ENCODE results near the gene GRID2.
"Not testable (repeated sequence)": the region's sequence is repeated elsewhere in the genome, so short reads cannot be mapped to it uniquely, and the experiment has no call there.

Gene GRID2

DNA sequence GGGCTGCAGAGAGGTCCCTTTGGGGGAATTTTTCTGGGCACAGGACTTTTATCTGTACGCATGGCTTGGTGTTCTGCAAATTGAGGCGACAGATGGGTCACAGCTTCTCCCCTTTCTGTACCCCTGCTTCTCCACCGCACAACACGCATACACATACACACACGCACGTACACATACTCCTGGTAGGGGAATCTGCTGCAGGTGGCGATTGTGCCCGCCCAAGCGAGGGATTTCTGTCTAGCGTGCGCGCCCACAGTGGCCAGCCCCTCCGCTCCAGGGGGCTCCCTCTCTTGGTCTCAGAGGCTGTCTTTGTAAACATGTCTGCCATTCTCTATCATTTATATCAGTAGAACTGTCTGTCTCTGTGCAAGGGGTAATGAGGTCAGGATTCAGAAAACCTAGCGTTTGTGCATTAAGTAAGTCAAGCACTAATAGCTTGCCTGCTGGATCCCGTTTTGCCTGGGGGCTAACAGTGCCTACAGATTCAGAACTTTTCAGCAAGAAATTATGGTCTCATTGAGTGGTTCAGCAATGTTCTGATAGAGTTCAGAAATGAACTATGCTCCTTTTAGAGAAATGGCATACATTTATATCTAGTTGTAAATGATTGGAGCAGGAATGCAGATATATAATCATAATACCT, 2.2 kb downstream of the GRID2 start:
- no peak for DNase-seq

DNA sequence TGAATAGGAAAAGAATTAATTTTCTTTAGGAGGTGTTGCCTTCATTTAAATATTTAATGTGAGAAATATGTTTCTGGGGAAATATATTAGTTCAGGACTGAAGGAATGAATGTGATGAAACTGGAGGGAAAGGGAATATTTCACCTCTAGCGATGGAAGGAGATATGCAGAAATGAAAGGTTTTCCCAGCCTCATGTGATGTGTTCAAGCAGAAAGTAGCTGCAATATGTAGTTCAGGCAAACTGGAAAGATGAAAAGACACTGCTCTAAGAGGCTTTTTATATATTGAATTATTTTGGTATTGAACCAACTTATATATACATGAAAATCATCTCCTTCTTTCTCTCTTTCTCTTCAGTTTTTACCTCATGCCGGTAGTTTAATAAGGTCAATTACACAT, 3.4 kb downstream of the GRID2 start:
- no peak for DNase-seq

DNA sequence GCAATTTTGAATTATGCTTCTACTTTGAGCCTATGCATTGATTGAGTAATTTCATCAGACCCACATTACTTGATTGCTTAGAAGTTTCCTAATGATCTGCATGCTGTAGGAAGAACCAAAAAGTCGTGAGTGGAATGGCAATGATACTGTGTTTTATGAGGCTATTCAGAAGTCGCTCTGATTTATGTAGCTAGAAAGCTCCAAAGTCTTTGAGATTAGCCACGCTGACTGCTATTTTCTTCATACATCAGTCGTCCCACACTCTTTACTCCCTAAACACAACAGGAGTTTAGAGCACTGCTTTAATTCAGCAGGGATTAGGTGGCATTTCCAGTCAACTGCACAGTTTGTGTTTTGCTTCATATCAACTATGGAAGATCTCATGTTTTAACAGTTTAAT, 4.1 kb downstream of the GRID2 start:
- DNase-seq = no peak

DNA sequence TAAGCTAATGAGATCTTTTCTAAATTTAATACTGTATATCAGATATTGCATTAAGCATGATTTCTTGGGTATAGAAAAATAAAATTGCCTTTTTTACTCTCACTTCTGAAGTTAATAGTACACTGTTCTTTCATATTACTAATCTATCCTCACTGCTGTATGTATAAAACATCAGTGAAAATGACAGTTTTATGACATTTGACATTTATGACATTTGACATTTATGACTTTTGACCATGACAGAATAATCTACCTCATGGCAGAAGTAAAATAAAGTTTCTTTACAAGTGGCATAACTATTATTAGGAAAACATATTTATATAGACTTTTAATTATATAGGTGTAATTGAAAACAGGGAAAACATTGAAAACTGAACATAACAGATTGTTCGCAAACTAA, 13.3 kb downstream of the GRID2 start:
- DNase-seq = no peak

DNA sequence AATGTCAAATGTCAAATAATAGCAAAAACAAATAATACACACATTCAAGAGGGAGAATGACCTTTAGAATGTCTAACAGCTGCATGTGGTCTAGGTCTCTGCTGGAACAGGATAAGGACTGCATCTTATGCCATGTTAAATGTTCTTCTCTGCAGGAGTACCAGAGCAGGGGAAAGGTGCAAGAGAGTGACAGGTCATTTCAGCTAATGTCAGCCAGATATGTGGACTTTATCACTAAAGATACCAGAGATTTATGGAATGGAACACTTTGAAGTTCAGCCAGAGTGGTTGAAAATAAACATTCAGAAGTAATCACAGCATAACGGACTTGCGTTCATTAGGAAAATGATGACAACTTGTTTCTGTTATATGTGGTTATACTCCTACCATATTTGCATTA, 24.3 kb downstream of the GRID2 start:
- no peak for DNase-seq

DNA sequence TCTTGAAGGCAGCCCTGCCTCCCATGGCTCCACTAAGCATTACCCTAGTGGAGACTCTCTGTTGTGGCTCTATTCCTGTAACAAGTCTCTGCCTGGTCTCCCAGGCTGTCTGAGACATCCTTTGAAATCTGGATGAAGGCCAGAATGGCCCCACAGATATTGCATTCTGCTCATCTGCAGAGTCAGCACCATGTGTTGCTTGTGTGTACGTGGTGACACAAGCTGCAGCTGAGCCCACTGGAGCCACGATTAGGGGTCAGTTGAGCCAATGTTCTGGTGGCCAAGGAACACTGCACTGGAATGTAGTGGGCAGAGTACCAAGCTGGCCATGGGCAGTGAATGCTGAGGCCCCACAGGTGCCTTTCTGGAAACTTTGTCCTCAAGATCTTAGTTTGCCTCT, 29.2 kb downstream of the GRID2 start:
- DNase-seq = no peak

DNA sequence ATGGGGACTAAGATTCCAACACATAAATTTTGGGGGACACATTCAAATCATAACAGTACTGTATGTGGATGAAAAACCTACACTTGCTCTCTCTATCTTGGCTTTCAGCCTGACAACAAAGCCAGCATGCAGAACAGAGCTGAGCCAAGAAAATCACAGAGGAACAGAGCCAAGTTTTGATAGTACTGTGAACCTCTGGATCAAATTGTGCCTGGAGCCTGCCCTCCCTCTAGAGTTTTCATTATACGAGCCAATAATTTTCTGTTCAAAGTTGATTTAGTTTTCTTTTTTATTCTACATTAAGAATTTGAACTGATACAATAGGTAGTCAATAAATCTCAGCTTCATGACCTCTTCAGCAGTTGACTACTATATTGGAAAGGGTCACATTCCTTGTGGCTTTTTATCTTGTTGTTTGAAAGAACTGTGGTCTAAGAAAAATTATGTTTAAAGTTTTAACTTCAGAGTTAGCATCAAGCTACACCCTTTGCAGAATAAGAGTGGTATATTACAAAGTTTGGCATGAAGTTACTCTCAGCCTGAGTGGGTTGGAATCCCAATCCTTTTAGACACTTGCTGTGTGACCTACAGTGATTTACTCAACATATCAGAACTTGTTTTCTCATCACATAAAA, 31.1 kb downstream of the GRID2 start:
- DNase-seq = peak; percentile 26

DNA sequence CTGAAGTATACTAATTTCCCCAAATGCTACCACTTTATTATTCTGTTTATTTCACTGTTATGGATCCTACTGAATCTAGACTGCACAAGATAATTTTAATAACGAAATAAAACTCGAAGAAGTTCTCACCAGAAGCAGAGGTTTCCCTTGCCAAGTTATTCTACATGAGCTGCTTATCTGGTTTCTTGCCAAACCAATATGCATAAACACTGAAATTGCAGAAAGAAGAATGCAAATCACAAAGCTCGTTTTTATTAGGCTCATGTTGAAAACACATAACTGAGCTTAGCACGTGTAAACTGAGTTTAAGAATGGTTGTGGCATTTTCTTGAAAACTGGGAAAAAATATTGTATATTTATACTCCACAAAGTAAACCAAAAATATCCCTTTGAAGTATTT, 35.9 kb downstream of the GRID2 start:
- DNase-seq = no peak

DNA sequence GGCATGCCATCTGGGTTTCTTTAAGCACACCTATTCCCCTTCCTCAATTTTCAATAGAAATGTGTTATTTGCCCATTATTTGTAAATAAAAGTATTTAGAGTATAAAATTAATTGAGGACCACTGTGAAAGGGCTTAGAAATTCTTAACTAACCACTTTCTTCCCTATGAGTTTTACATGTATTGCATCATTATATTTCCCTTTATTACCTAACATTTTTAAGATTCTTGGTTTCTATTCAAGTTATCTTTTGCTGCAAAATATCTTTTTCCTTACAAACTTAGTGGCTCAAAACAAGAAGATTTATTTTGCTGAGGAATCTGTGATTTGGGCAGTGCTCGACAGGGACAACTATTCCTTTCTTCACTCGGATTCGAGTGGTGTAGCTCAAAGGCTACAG, 40.5 kb downstream of the GRID2 start:
- DNase-seq = no peak

DNA sequence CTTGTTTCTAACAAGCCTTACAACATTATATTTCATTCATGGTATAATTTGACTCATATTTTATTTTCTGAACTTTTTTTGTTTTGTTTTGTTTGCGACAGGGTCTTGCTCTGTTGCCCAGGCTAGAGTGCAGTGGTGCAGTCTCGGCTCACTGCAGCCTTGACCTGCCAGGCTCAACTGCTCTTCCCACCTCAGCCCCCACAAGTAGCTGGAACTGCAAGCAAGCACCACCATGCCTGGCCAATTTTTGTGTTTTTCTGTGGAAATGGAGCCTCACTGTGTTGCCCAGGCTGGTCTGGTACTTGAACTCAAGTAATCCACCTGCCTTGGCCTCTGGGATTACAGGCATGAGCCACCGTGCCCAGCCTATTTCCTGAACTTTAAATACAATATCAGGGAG, 42.5 kb downstream of the GRID2 start:
- no peak for DNase-seq

DNA sequence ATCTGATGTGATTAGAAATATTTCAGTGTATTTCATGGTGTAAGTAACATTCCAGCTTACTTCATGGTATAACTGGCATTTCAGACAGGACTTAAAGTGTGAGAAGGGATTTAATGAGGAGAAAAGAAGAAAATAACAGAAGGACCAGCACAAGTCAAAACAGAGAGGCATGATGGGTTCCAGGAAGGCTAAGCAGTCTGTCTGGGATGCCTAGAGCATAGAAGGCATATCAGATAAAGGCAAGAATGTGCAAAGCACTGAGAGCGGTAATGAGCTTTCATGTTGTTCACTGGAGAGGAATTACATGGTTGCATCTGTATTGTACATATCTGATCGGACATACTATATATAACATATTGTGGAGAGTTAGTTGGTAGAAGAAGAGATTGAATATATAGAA, 54.2 kb downstream of the GRID2 start:
- DNase-seq = no peak

DNA sequence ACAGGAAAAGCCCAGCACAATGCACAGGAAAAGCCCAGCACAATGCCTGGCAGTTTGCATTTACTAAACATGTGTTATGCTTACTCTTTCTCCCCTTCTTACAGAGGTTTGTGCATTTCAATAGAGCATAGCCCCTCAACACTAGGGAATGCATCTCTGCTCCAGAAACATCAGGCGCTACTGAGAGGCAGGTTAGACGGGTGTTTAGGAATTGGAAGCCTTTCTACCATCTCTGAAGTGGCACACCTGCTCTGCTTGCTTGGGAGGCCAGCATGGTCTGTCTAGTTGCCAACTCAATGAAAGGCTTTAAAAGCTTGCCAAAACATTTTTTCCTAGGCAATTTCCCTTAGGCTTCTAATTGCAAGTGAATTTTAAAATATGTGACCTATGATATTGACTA, 55.7 kb downstream of the GRID2 start:
- DNase-seq = no peak

DNA sequence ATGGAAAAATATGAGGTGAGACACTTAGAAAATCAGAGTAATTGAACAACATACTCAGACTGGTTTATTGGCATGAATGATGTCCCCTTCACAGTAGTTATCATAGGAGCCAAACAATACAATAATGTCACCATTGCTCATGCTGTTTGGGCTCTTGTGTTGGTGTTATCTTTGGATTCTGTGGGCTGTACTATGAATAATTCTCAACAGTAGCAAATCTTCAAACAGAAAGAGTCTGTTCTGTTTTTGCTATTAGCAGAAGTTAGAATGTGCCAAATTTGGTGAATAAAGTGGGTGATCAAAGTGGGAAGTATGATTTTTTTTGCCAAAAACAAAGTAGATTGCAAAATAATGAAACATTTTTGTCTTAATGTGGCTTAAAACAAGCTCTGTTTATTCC, 58.3 kb downstream of the GRID2 start:
- no peak for DNase-seq

DNA sequence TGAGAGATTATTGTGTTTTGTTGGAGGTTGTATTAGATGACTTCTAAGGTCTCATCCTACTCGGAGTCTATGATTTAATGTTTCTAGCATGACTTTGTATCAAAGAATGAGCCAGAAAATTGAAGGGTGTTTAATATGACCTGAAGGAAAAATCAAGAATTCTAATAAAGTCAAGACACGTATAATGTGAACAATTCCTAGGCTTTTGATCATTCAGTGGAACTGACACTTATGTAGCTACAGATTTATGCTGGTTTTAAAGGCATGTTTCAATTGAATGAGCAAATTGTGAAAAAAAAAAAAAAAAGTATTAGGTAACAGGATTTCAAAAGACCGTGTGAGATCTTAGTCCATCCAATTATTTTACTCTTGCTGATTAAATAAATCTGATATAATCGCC, 64.9 kb downstream of the GRID2 start:
- DNase-seq = no peak

DNA sequence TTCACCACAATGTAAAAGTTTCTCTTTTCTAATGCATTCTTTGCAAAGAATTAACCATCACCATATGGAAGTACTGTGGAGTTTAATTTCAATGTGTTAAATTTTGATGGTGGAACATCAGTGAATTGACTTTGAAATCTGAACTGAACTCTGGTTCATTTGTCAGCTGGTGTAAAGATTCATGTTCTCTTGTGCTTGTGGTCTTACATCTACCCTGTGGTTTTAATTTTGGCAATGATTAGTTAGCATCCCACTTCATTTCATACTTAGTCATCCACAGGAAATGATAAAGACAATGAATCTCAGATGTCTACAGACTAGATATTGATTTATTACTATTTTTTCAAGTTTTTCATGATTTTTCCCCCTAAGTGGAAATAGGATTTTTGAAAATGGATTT, 77.8 kb downstream of the GRID2 start:
- no peak for DNase-seq

DNA sequence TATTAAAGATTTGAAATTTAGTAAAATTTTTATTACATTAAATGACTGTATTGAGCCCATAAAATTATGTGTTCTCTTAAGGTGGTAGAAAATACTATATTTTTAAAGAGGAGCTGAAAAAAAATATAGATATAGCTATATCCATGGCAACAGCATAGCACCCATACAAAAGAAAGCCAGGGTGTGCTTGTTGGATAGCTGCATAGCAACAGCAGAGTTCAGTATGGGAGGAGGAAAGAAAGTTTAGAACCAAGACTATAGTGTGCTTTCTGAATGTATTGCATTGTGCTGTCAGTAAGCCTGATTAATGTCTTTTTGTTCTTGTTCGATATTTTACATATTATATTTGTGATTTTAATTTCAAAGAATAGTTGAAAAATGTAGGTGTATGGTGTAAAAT, 78.4 kb downstream of the GRID2 start:
- no peak for DNase-seq

DNA sequence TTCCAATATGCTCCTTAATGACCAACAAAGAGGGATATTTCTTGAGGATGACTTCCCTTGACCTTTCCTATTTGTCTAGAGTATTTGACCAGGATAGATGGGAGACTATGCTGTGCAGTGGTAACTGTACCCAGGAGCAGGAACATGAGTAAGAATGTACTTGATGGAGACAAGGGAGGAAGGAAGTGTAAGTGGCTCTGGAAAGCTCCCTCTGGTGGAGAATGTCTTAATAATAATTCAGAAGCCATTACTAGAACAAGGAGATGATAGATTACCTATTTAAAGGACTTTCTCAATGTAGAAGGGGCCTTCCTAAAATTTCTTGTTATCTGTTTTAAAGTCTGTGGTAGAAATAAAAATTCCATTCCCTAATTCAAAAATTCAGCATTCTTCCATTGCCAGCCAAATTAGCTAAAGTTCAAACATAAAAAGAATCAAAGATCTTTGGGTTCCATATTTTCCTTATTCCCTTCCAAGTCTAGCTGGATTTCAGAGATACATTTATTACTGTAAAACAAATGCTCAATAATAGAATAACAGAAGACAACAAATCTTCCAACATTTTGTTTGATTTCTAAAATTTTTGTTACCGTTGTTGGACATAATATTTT, 83.8 kb downstream of the GRID2 start:
- DNase-seq = no peak

DNA sequence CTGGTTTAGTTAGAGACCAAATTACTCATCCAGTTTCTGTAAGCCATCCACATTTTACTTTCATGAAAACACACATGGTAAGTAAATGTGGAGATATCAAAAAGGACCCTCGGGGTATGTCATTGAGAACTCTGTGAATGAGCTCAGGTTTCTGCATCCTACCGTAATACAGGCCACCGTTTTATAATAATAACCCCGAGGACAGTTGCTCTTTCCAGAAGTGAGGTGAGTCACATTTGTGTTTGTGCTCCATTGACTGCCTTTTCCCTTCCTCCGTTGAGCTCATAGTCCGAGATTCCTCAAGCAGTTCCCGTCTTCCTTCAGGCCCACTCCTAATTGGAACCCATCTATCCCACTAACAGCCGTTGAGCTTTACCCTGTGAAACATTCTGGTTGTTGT, 95.3 kb downstream of the GRID2 start:
- DNase-seq = no peak

DNA sequence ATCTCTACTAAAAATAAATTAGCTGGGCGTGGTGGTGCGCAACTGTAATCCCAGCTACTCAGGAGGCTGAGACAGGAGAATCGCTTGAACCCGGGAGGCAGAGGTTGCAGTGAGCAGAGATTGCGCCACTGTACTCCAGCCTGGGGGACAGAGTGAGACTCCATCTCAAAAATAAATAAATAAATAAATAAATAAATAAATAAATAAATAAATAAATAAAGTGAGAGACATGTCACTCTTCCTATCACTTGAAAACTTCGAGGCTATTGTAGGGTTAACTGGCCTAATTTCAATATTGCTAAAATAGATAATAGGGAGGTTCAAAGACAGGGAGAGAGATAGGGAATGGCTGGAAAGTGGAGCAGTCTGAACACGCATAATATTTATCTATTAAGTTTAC, 99.8 kb downstream of the GRID2 start:
- not testable (repeated sequence) for DNase-seq

DNA sequence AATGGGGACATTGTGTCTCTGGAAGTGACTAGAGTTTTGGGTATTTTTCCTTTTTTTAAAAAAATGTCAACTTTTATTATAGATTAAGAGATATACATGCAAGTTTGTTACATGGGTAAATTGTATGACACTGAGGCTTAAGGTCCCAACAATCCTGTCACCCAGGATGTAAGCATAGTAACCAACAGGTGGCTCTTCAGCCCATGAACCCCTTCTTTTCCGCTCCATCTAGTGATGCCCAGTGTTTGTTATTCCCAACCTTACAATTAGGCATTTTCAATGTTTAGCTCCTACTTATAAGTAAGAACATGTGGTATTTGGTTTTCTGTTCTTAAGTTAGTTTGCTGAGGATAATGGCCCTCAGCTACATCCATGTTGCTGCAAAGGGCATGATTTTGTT, 102.7 kb downstream of the GRID2 start:
- DNase-seq = no peak

DNA sequence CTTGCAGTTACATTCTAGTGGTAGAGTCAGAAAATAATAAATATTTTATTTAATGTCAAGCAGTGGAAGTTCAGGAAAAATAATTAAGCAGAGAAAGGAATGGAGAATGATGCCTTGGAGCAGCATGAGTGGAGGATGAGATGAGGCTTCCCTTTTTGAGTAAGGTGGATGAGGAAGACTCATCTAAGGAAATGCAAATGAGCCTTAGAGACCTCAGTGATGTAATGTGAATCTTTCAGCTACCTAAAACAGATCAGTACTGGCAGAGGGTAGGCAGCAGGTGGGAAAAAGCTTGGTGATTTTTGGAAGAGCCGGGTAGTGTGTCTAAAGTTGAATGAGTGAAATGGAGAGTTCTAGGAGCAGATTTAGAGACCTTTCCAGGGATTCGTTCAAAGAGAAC, 118.2 kb downstream of the GRID2 start:
- DNase-seq = no peak

DNA sequence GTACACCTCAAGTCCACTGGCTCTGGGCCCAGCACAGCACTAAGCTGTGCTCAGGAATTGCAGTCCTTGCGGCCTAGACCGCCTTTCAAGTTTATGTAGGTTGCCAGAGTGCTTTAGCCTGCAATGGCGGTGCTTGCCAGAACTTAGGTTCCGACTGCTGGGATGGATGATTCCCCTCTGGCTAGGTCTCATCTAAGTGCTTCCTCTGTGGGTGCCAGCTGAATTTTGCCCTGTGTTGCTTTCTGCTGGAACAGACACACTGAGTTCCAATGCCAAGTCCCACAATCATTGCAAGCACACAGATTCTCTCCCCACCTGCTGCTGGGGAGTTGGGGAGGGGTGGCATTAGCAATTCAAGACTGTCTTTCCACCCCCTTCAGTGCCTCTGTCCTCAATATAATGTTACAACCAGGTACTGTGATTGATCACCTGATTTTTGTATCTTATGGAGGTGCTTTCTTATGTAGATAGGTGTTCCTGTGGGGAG, 129.5 kb downstream of the GRID2 start:
- DNase-seq = no peak

DNA sequence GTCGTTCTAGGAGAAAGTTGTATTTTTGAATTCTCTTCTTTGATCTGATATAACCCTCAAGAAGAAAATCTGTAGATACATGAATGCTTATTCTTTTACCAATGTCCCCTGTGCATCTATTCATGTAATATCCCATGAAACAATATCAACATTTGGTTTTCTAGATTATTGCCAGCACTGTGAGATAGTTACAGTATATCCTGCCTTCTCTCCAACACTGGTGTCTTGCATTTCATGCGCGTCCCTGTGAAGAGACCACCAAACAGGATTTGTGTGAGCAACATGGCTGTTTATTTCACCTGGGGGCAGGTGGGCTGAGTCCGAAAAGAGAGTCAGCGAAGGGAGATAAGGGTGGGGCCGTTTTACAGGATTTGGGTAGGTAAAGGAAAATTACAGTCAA, 135.0 kb downstream of the GRID2 start:
- DNase-seq = not testable (repeated sequence)

DNA sequence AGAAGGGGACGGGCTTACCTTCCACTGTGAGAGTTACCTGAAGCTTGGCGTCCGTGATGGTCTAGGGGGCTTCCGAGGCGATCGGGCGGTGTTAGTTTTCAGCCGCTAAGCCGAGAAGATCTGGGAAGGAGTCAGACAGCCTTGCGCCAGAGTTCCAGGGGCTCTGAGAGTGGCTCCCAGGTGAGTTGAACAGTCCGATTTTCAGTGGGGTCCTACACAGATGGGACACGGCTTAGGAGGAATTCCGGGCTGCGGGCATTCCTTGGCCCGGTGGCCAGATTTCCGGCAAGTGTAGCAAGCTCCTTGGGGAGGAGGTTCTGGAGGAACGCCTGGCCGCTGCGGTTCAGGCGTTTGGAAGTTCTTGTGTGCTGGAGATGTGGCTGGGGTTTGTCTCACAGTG, 138.4 kb downstream of the GRID2 start:
- not testable (repeated sequence) for DNase-seq
